ENCODE measurements around the gene MRPS18B.

Gene MRPS18B

GRCh38 chr6:30572148-30572547, 45.5 kb upstream of the MRPS18B start:
- DNase-seq (ENCODE audit: low spot score) = no peak
- in situ Hi-C loops (cut with MboI; ENCODE audit: low pct_unique_long_range_greater_than_20kb, low sequenced_read_pairs, unreplicated experiment) = no loop called here
- TF ChIP-seq CTCF (IDR thresholded peaks at IDR 0.05; ENCODE audit: extremely low read depth, insufficient read depth, missing control alignments) = no peak

- in situ Hi-C loops (cut with MboI; ENCODE audit: low pct_unique_long_range_greater_than_20kb, low sequenced_read_pairs, unreplicated experiment) = no loop called here
- no peak for DNase-seq (ENCODE audit: low spot score)
- no peak for TF ChIP-seq CTCF (IDR thresholded peaks at IDR 0.05; ENCODE audit: extremely low read depth, insufficient read depth, missing control alignments)
Measured at GRCh38 chr6:30573113-30573512, 44.5 kb upstream of the MRPS18B start.

GRCh38 chr6:30578051-30578450, 39.6 kb upstream of the MRPS18B start:
- no peak for DNase-seq (ENCODE audit: low spot score)
- TF ChIP-seq CTCF (IDR thresholded peaks at IDR 0.05; ENCODE audit: extremely low read depth, insufficient read depth, missing control alignments) = no peak
- in situ Hi-C loops (cut with MboI; ENCODE audit: low pct_unique_long_range_greater_than_20kb, low sequenced_read_pairs, unreplicated experiment) = no loop called here

- no peak for TF ChIP-seq CTCF (IDR thresholded peaks at IDR 0.05; ENCODE audit: extremely low read depth, insufficient read depth, missing control alignments)
- no peak for DNase-seq (ENCODE audit: low spot score)
- in situ Hi-C loops (cut with MboI; ENCODE audit: low pct_unique_long_range_greater_than_20kb, low sequenced_read_pairs, unreplicated experiment) = no loop called here
Measured at GRCh38 chr6:30583921-30584320, 33.7 kb upstream of the MRPS18B start.

GRCh38 chr6:30589754-30590358, 27.8 kb upstream of the MRPS18B start:
- no peak for DNase-seq (ENCODE audit: low spot score)
- in situ Hi-C loops (cut with MboI; ENCODE audit: low pct_unique_long_range_greater_than_20kb, low sequenced_read_pairs, unreplicated experiment) = no loop called here
- no peak for TF ChIP-seq CTCF (IDR thresholded peaks at IDR 0.05; ENCODE audit: extremely low read depth, insufficient read depth, missing control alignments)

GRCh38 chr6:30590509-30590908, 27.1 kb upstream of the MRPS18B start:
- no peak for DNase-seq (ENCODE audit: low spot score)
- in situ Hi-C loops (cut with MboI; ENCODE audit: low pct_unique_long_range_greater_than_20kb, low sequenced_read_pairs, unreplicated experiment) = no loop called here
- TF ChIP-seq CTCF (IDR thresholded peaks at IDR 0.05; ENCODE audit: extremely low read depth, insufficient read depth, missing control alignments) = no peak

- in situ Hi-C loops (cut with MboI; ENCODE audit: low pct_unique_long_range_greater_than_20kb, low sequenced_read_pairs, unreplicated experiment) = no loop called here
- no peak for TF ChIP-seq CTCF (IDR thresholded peaks at IDR 0.05; ENCODE audit: extremely low read depth, insufficient read depth, missing control alignments)
- no peak for DNase-seq (ENCODE audit: low spot score)
Measured at GRCh38 chr6:30591008-30591407, 26.6 kb upstream of the MRPS18B start.
